SK-N-SH treated with all-trans-retinoic acid at 6 μM for 48 hours (cell line): Measurements from ENCODE around the gene SNN.

Experiments used
- ATAC-seq: fragments of 200-7000 bp; cut with Tn5 transposase; 3 replicates; pipeline ENCODE4 v1.9.1; 2020; ENCODE audit warnings: mild to moderate bottlenecking, moderate library complexity
- ARNTL ChIP-seq: fragments of 450-650 bp; formaldehyde crosslinking; IDR thresholded peaks from 2 replicates; pipeline ENCODE4 v1.5.0; 2020; ENCODE audit warnings: low read depth, mild to moderate bottlenecking, moderate library complexity, borderline replicate concordance
- BACH2 ChIP-seq: fragments of 250-450 bp; sonication (Bioruptor Pico); IDR thresholded peaks from 2 replicates; pipeline ENCODE4 v1.9.0; 2021; ENCODE audit warnings: mild to moderate bottlenecking, borderline replicate concordance
- CREB5 ChIP-seq: fragments of 250-450 bp; sonication (Bioruptor Pico); IDR thresholded peaks from 2 replicates; pipeline ENCODE4 v1.5.1; 2020; ENCODE audit warnings: low read depth, mild to moderate bottlenecking, moderate library complexity
- CSDC2 ChIP-seq: fragments of 250-450 bp; sonication (Bioruptor Pico); IDR thresholded peaks from 2 replicates; pipeline ENCODE4 v1.5.0; 2020; ENCODE audit warnings: mild to moderate bottlenecking, moderate library complexity
- CSRNP3 ChIP-seq: fragments of 250-450 bp; sonication (Bioruptor Pico); IDR thresholded peaks from 2 replicates; pipeline ENCODE4 v1.5.1; 2021; ENCODE audit warnings: mild to moderate bottlenecking, moderate library complexity
- ESRRG ChIP-seq: fragments of 250-450 bp; sonication (Bioruptor Pico); IDR thresholded peaks from 2 replicates; pipeline ENCODE4 v1.6.1; 2021; ENCODE audit warnings: mild to moderate bottlenecking
- GLIS3 ChIP-seq: fragments of 250-450 bp; sonication (Bioruptor Pico); IDR thresholded peaks from 2 replicates; pipeline ENCODE4 v1.5.0; 2020; ENCODE audit warnings: mild to moderate bottlenecking, moderate library complexity
- ISL1 ChIP-seq: fragments of 250-450 bp; sonication (Bioruptor Pico); IDR thresholded peaks from 2 replicates; pipeline ENCODE4 v2.1.2; 2022; ENCODE audit warnings: mild to moderate bottlenecking, moderate library complexity
- OSR1 ChIP-seq: fragments of 250-450 bp; sonication (Bioruptor Pico); IDR thresholded peaks from 2 replicates; pipeline ENCODE4 v1.8.0; 2022; ENCODE audit warnings: moderate library complexity, mild to moderate bottlenecking, inconsistent platforms
- PATZ1 ChIP-seq: fragments of 250-450 bp; sonication (Bioruptor Pico); IDR thresholded peaks from 2 replicates; pipeline ENCODE4 v1.8.0; 2020; ENCODE audit warnings: mild to moderate bottlenecking, moderate library complexity, borderline replicate concordance
- POU6F1 ChIP-seq: fragments of 250-450 bp; sonication (Bioruptor Pico); IDR thresholded peaks from 2 replicates; pipeline ENCODE4 v1.8.0; 2021; ENCODE audit warnings: low read depth, mild to moderate bottlenecking, moderate library complexity, borderline replicate concordance
- PPARA ChIP-seq: fragments of 250-450 bp; sonication (Bioruptor Pico); IDR thresholded peaks from 2 replicates; pipeline ENCODE4 v1.5.0; 2020; ENCODE audit warnings: mild to moderate bottlenecking, borderline replicate concordance
- RARB ChIP-seq: fragments of 250-450 bp; sonication (Bioruptor Pico); IDR thresholded peaks from 2 replicates; pipeline ENCODE4 v1.8.0; 2021; ENCODE audit warnings: mild to moderate bottlenecking, moderate library complexity
- SNAI2 ChIP-seq: fragments of 250-450 bp; sonication (Bioruptor Pico); IDR thresholded peaks from 2 replicates; pipeline ENCODE4 v1.5.0; 2020; ENCODE audit warnings: mild to moderate bottlenecking, moderate library complexity
- TCF4 ChIP-seq: fragments of 250-450 bp; sonication (Bioruptor Pico); IDR thresholded peaks from 2 replicates; pipeline ENCODE4 v1.8.0; 2021; ENCODE audit warnings: mild to moderate bottlenecking, moderate library complexity, borderline replicate concordance
- TOX ChIP-seq: fragments of 250-450 bp; sonication (Bioruptor Pico); IDR thresholded peaks from 2 replicates; pipeline ENCODE4 v1.8.0; 2021; ENCODE audit warnings: mild to moderate bottlenecking, moderate library complexity, borderline replicate concordance
- TSHZ2 ChIP-seq: fragments of 250-450 bp; sonication (Bioruptor Pico); IDR thresholded peaks from 2 replicates; pipeline ENCODE4 v1.5.0; 2020; ENCODE audit warnings: mild to moderate bottlenecking, moderate library complexity
- ZFP3 ChIP-seq: fragments of 250-450 bp; sonication (Bioruptor Pico); IDR thresholded peaks from 2 replicates; pipeline ENCODE4 v1.5.0; 2020; ENCODE audit warnings: mild to moderate bottlenecking, moderate library complexity
- ZFP30 ChIP-seq: fragments of 450-650 bp; formaldehyde crosslinking; IDR thresholded peaks from 2 replicates; pipeline ENCODE4 v1.5.0; 2022; ENCODE audit warnings: mild to moderate bottlenecking, moderate library complexity
- ZNF70 ChIP-seq: fragments of 450-650 bp; formaldehyde crosslinking; IDR thresholded peaks from 2 replicates; pipeline ENCODE4 v1.5.0; 2020; ENCODE audit warnings: mild to moderate bottlenecking, moderate library complexity
- ZNF8 ChIP-seq: fragments of 450-650 bp; formaldehyde crosslinking; IDR thresholded peaks from 2 replicates; pipeline ENCODE4 v1.5.0; 2020; ENCODE audit warnings: mild to moderate bottlenecking, moderate library complexity

Gene SNN

GRCh38 chr16:11657556-11657955 is 10.7 kb upstream of the SNN start:
- TF ChIP-seq CREB5 = no peak
- TF ChIP-seq SNAI2 (CRISPR knock-in tag) = no peak
- TF ChIP-seq BACH2 (CRISPR knock-in tag) = no peak
- no peak for TF ChIP-seq RARB
- TF ChIP-seq PATZ1 (CRISPR knock-in tag) = no peak
- TF ChIP-seq CSRNP3 (CRISPR knock-in tag) = no peak
- TF ChIP-seq ARNTL = no peak
- no peak for TF ChIP-seq GLIS3
- no peak for TF ChIP-seq ESRRG
- no peak for TF ChIP-seq TOX (CRISPR knock-in tag)
- no peak for TF ChIP-seq ZNF8 (CRISPR knock-in tag)
- no peak for TF ChIP-seq ZNF70
- no peak for TF ChIP-seq TCF4 (CRISPR knock-in tag)
- TF ChIP-seq ZFP3 (CRISPR knock-in tag) = no peak
- TF ChIP-seq PPARA (CRISPR knock-in tag) = no peak
- no peak for TF ChIP-seq ZFP30
- TF ChIP-seq CSDC2 (CRISPR knock-in tag) = no peak
- TF ChIP-seq ISL1 (CRISPR knock-in tag) = no peak
- TF ChIP-seq, all 23 proteins: peak for 0
- ATAC-seq = no peak

GRCh38 chr16:11658896-11659708 is 9.2 kb upstream of the SNN start:
- TF ChIP-seq ARNTL = no peak
- TF ChIP-seq ZFP30 = no peak
- TF ChIP-seq CSDC2 (CRISPR knock-in tag) = no peak
- TF ChIP-seq ZFP3 (CRISPR knock-in tag) = no peak
- TF ChIP-seq CSRNP3 (CRISPR knock-in tag) = no peak
- TF ChIP-seq CREB5 = no peak
- TF ChIP-seq, all 23 proteins: peak for 0
- ATAC-seq = no peak; the same call in 2 of the 3 replicates

- no peak for ATAC-seq
- no peak for TF ChIP-seq POU6F1 (CRISPR knock-in tag)
- no peak for TF ChIP-seq ARNTL
- TF ChIP-seq SNAI2 (CRISPR knock-in tag) = no peak
- TF ChIP-seq PPARA (CRISPR knock-in tag) = no peak
- TF ChIP-seq GLIS3 = no peak
- no peak for TF ChIP-seq ISL1 (CRISPR knock-in tag)
- no peak for TF ChIP-seq TSHZ2 (CRISPR knock-in tag)
- TF ChIP-seq CSDC2 (CRISPR knock-in tag) = no peak
- no peak for TF ChIP-seq TCF4 (CRISPR knock-in tag)
- no peak for TF ChIP-seq CSRNP3 (CRISPR knock-in tag)
- TF ChIP-seq ZFP30 = no peak
- TF ChIP-seq BACH2 (CRISPR knock-in tag) = no peak
- TF ChIP-seq OSR1 = no peak
- no peak for TF ChIP-seq ZNF70
- no peak for TF ChIP-seq ESRRG
- TF ChIP-seq ZNF8 (CRISPR knock-in tag) = no peak
- TF ChIP-seq RARB = no peak
Measured at GRCh38 chr16:11660565-11660964, 7.7 kb upstream of the SNN start.
